Panc1 (cell line): ENCODE data around the gene TANGO6. TPM values are rescaled to one million over a fixed set of nuclear protein-coding genes. Genes with fewer than 3 reads are reported as not detected.

Experiments used
- ATAC-seq: fragments of 200-7000 bp; cut with Tn5 transposase; 2 replicates; pipeline ENCODE4 v1.9.1; 2020; ENCODE audit warnings: mild to moderate bottlenecking, moderate library complexity
- BruUV-seq: library from RNA; stranded (reverse); fragments of 400-500 nt; replicated peaks from 2 replicates; lab custom pipeline; 2021; lab: Mats Ljungman, UMichigan
- CTCF ChIA-PET: fragments of 300-600 bp; sonication (Branson Sonifier 250); formaldehyde crosslinking; loops from one replicate; lab custom pipeline; 2022; ENCODE audit warnings: antibody characterized with exemption; lab: Charles Lee
- POLR2A ChIA-PET: fragments of 300-600 bp; sonication (Branson Sonifier 250); formaldehyde crosslinking; loops from one replicate; lab custom pipeline; 2022; ENCODE audit warnings: antibody characterized with exemption; lab: Charles Lee
- DNase-seq: peaks from one replicate; pipeline ENCODE4 v3.0.0-alpha.2; 2010; ENCODE audit warnings: low read depth, low spot score
- H3K27ac ChIP-seq: 2 replicates; pipeline ENCODE4 v1.5.1; 2011; ENCODE audit warnings: mild to moderate bottlenecking, low read length, inconsistent platforms
- H3K27me3 ChIP-seq: fragments of 200-500 bp; sonication (Bioruptor generic); 2 replicates; pipeline ENCODE4 v1.6.0; 2014; ENCODE audit warnings: low read length, inconsistent platforms; ENCODE audit not compliant: control insufficient read depth, insufficient read depth
- H3K36me3 ChIP-seq: fragments of 200-500 bp; sonication (Bioruptor generic); 2 replicates; pipeline ENCODE4 v1.5.1; 2014; ENCODE audit warnings: inconsistent platforms, mild to moderate bottlenecking, low read length, moderate library complexity; ENCODE audit not compliant: control insufficient read depth, insufficient read depth
- H3K4me1 ChIP-seq: 2 replicates; pipeline ENCODE4 v1.5.1; 2011; ENCODE audit warnings: inconsistent platforms, mild to moderate bottlenecking, low read length, moderate library complexity; ENCODE audit not compliant: control insufficient read depth, insufficient read depth
- H3K4me3 ChIP-seq, 2 experiments: 2 replicates each; pipeline ENCODE4 v1.5.1; 2011 to 2012; ENCODE audit warnings: low read depth in 2 of 2, low read length in 2 of 2, mild to moderate bottlenecking in 2 of 2, inconsistent platforms in 1 of 2, moderate library complexity in 1 of 2
- H3K9me3 ChIP-seq: fragments of 200-500 bp; sonication (Bioruptor generic); 2 replicates; pipeline ENCODE4 v1.5.1; 2014; ENCODE audit warnings: low read depth, mild to moderate bottlenecking, inconsistent platforms, low read length, moderate library complexity; ENCODE audit not compliant: control insufficient read depth, insufficient read depth
- POLR2AphosphoS5 ChIP-seq: IDR thresholded peaks from 2 replicates; pipeline ENCODE4 v1.6.1; 2012; ENCODE audit warnings: mild to moderate bottlenecking, low read depth, low read length, moderate library complexity
- SIN3A ChIP-seq: IDR thresholded peaks from 2 replicates; pipeline ENCODE4 v1.6.1; 2012; ENCODE audit warnings: low read depth, mild to moderate bottlenecking, low read length, moderate library complexity, borderline replicate concordance; ENCODE audit not compliant: insufficient read depth
- in situ Hi-C: cut with HindIII; loops from 2 replicates; pipeline ENCODE4 v1.10.0; 2016; ENCODE audit warnings: low sequenced_read_pairs, low pct_unique_long_range_greater_than_20kb
- intact Hi-C: fragments of 100-400 bp; cut with micrococcal nuclease; formaldehyde crosslinking; loops from one replicate; pipeline ENCODE4 v1.10.0; 2022; ENCODE audit not compliant: unreplicated experiment
- total RNA-seq: library from RNA; stranded (reverse); gene quantifications from one replicate; pipeline ENCODE4 v1.2.1, GENCODE V29; 2021; ENCODE audit not compliant: unreplicated experiment
- TF ChIP-seq, protein P1 (sequence below): fragments of 450-650 bp; IDR thresholded peaks from 2 replicates; pipeline ENCODE4 v1.5.1; 2017; ENCODE audit warnings: mild to moderate bottlenecking
- TF ChIP-seq, protein P2 (sequence below), 2 experiments: IDR thresholded peaks; 2 replicates each; pipeline ENCODE4 v1.6.1; 2011 to 2012; ENCODE audit warnings: low read depth in 2 of 2, control low read depth in 1 of 2, low read length in 1 of 2, mild to moderate bottlenecking in 1 of 2, moderate library complexity in 1 of 2; ENCODE audit not compliant: insufficient read depth in 1 of 2

The TANGO6 gene
- total RNA-seq, 1 experiment from 2014 or later, result 11.0 TPM

DNA sequence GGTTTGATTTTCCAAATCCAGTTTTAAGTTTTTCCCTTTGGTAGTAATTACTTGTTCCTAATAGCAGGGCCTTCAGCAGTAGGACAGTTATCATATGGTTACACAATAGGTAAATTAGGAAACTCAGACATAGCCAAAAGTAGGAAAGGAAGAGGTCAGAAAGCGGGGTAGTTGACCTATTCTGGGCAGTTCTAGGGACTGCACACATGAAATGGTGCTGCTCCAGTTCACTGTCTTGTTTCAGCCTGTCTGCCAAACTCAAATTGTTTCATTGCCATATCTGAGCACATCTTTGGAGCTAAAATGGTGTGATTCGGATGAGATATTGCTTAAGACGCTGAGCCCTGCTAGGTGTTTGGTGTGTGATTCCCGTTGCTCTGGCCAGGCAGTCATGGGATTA is 56.7 kb downstream of the TANGO6 start:
- H3K27ac ChIP-seq, result no peak overlapping the region
- POLR2A ChIA-PET, result no interaction called here
- TF ChIP-seq SIN3A (no peak), POLR2AphosphoS5 (no peak)
- TF ChIP-seq, protein P1, sequence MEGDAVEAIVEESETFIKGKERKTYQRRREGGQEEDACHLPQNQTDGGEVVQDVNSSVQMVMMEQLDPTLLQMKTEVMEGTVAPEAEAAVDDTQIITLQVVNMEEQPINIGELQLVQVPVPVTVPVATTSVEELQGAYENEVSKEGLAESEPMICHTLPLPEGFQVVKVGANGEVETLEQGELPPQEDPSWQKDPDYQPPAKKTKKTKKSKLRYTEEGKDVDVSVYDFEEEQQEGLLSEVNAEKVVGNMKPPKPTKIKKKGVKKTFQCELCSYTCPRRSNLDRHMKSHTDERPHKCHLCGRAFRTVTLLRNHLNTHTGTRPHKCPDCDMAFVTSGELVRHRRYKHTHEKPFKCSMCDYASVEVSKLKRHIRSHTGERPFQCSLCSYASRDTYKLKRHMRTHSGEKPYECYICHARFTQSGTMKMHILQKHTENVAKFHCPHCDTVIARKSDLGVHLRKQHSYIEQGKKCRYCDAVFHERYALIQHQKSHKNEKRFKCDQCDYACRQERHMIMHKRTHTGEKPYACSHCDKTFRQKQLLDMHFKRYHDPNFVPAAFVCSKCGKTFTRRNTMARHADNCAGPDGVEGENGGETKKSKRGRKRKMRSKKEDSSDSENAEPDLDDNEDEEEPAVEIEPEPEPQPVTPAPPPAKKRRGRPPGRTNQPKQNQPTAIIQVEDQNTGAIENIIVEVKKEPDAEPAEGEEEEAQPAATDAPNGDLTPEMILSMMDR, result no peak
- TF ChIP-seq, protein P2, sequence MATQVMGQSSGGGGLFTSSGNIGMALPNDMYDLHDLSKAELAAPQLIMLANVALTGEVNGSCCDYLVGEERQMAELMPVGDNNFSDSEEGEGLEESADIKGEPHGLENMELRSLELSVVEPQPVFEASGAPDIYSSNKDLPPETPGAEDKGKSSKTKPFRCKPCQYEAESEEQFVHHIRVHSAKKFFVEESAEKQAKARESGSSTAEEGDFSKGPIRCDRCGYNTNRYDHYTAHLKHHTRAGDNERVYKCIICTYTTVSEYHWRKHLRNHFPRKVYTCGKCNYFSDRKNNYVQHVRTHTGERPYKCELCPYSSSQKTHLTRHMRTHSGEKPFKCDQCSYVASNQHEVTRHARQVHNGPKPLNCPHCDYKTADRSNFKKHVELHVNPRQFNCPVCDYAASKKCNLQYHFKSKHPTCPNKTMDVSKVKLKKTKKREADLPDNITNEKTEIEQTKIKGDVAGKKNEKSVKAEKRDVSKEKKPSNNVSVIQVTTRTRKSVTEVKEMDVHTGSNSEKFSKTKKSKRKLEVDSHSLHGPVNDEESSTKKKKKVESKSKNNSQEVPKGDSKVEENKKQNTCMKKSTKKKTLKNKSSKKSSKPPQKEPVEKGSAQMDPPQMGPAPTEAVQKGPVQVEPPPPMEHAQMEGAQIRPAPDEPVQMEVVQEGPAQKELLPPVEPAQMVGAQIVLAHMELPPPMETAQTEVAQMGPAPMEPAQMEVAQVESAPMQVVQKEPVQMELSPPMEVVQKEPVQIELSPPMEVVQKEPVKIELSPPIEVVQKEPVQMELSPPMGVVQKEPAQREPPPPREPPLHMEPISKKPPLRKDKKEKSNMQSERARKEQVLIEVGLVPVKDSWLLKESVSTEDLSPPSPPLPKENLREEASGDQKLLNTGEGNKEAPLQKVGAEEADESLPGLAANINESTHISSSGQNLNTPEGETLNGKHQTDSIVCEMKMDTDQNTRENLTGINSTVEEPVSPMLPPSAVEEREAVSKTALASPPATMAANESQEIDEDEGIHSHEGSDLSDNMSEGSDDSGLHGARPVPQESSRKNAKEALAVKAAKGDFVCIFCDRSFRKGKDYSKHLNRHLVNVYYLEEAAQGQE (IDR thresholded peaks at IDR 0.05; ENCODE audit: insufficient read depth in 1 of 2, low read depth in 2 of 2, low read length in 1 of 2), result no peak
- CTCF ChIA-PET, result no interaction called here
- no peaks in the 10 kb centered on the region for H3K36me3 ChIP-seq
- H3K4me1 ChIP-seq, result no peaks in the 10 kb centered on the region
- H3K27me3 ChIP-seq, result no peaks in the 10 kb centered on the region
- no peaks in the 10 kb centered on the region for H3K9me3 ChIP-seq
- no TSS peak for BruUV-seq
- ATAC-seq (no peak), DNase-seq (no peak)
- intact Hi-C loops (loop anchor here (5.0 kb wide), 1 partner anchor 207 kb away; the partner anchor contains the start of gene HAS3), in situ Hi-C loops (no loop called here)
- no peak overlapping the region for H3K4me3 ChIP-seq

DNA sequence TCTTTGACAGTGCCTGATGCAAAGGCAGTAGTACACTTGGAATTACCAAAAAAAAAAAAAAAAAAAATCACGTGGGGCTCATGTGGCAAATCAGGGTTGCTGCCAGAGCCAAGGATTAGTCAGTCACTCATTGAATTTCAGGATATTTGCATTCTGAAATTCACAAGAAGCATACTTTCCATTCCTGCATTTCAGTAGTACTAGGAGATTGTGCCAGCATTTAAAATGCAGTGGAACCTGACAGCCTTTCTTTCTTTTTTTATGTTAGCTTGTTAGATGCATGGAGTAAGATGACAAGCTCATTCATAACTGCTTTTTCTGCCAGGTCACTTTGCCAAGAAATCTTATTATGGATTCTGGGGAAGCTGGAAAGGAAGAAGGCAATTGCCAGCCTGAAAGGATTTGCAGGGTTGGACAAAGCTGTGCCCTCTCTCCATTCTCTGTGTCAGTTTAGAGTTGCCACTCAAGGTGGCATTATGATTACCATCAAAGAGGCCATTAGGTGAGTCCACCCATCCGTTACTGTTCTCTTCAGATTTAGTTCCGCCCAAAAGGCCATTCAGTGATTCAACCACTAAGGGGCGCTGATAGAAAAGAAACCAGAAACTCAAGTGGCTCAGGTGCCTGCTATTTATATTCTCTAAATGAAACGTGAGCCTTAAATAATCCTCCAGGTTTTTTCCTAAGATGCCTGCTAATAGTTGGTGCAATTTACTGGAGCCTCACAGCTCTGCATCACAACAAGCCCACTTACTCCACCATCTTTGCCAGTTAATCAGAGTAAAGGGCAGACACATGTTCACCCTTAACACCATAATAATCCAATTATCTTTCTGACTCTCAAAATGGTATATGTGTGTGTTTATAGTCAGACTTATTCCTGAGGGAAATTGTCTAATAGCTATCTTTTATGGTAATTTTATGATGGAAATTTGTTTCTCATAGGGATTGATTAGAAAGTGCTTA is 59.0 kb downstream of the TANGO6 start:
- DNase-seq (peak; percentile 48), ATAC-seq (peak; percentile 71)
- in situ Hi-C loops (no loop called here), intact Hi-C loops (loop anchor here (5.0 kb wide), 1 partner anchor 205 kb away; the partner anchor contains the start of gene HAS3)
- Histone ChIP-seq H3K4me1 (no peaks in the 10 kb centered on the region), H3K9me3 (no peaks in the 10 kb centered on the region), H3K36me3 (no peaks in the 10 kb centered on the region), H3K27ac (no peak overlapping the region), H3K27me3 (no peaks in the 10 kb centered on the region), H3K4me3 (no peak overlapping the region)
- TF ChIP-seq SIN3A (no peak), POLR2AphosphoS5 (no peak)
- TF ChIP-seq, protein P1, result peak; percentile 70
- ChIA-PET CTCF (interaction anchor here (0.5 to 0.7 kb wide), 3 partner anchors 54 to 218 kb away, joined by 6 to 17 read pairs (median 9); no protein-coding TSS in a partner anchor), POLR2A (interaction anchor here (0.6 kb wide), 1 partner anchor 56 kb away, joined by 6 read pairs; no protein-coding TSS in a partner anchor)
- no TSS peak for BruUV-seq
